A549 treated with AZD9567 at 1 μM for 4 hours (cell line): ENCODE measurements around the gene S100A13. TPM values are rescaled to one million over a fixed set of nuclear protein-coding genes. Genes with fewer than 3 reads are reported as not detected.

Source experiments
- total RNA-seq: library from RNA; stranded (reverse); fragments of 200-300 nt; extraction: Qiagen RNA extraction; gene quantifications from 5 replicates; pipeline ENCODE4 v1.2.3, GENCODE V29; 2022; ENCODE audit not compliant: insufficient read depth

S100A13 gene
- 131 to 188 TPM (median 175 TPM) in 5 replicates for total RNA-seq

GRCh38 chr1:153626904-153627714, at the start of gene S100A13:
Gene S100A13, minus strand, starts transcription at chr1:153627505. Its CDS starts 1,033 bp downstream, at chr1:153626472.

GRCh38 chr1:153670859-153671627, 43.7 kb upstream of the S100A13 start, which contains the start of gene ILF2:
Gene ILF2, minus strand, starts transcription at chr1:153670993. Its CDS starts 71 bp downstream, at chr1:153670922.

GRCh38 chr1:153658400-153659174, 31.3 kb upstream of the S100A13 start, which contains the start of gene SNAPIN:
Gene SNAPIN, plus strand, starts transcription at chr1:153658703. Its CDS starts 41 bp downstream, at chr1:153658744.

GRCh38 chr1:153633754-153634665, 6.7 kb upstream of the S100A13 start, which contains the start of gene CHTOP:
Gene CHTOP, plus strand, starts transcription at chr1:153634066. Its CDS starts 2,523 bp downstream, at chr1:153636589.

GRCh38 chr1:153627715-153628626, 666 bp upstream of the S100A13 start, which contains the start of gene S100A1:
Gene S100A1, plus strand, starts transcription at chr1:153628434. Its CDS starts 2,088 bp downstream, at chr1:153630522.

GRCh38 chr1:153616144-153616916, 11.0 kb downstream of the S100A13 start, which contains the start of gene S100A14:
Gene S100A14, minus strand, starts transcription at chr1:153616325. Its CDS starts 467 bp downstream, at chr1:153615858.

GRCh38 chr1:153612755-153613331, 14.5 kb downstream of the S100A13 start, which contains the start of gene S100A16:
Gene S100A16, minus strand, starts transcription at chr1:153613137. Its CDS starts 4,986 bp downstream, at chr1:153608151.

Other genes with a start within 250 kb of the S100A13 start
- gene S100A8, start 236.4 kb downstream of the S100A13 start, total RNA-seq: not detected in 5 replicates
- gene S100A7A, start 211.0 kb downstream of the S100A13 start, total RNA-seq: not detected in 5 replicates
- not detected in 5 replicates for gene S100A7, start 166.9 kb downstream of the S100A13 start, total RNA-seq
- 3,026 to 3,713 TPM (median 3,617 TPM) in 5 replicates for gene S100A6, start 91.5 kb downstream of the S100A13 start, total RNA-seq
- gene S100A5, start 86.6 kb downstream of the S100A13 start, total RNA-seq: 0.74 to 1.7 TPM (median 0.84 TPM) in 4 of 5 replicates, not detected in the other
- 1,162 to 1,829 TPM (median 1,676 TPM) in 5 replicates for gene S100A4, start 81.7 kb downstream of the S100A13 start, total RNA-seq
- 81.6 to 99.0 TPM (median 94.1 TPM) in 5 replicates for gene S100A3, start 78.2 kb downstream of the S100A13 start, total RNA-seq
- gene S100A2, start 61.7 kb downstream of the S100A13 start, total RNA-seq: 10.6 to 29.6 TPM (median 22.2 TPM) in 5 replicates
- 405 to 503 TPM (median 489 TPM) in 5 replicates for gene S100A16, start 14.4 kb downstream of the S100A13 start, total RNA-seq
- 0.18 to 0.52 TPM (median 0.31 TPM) in 4 of 5 replicates, not detected in the other for gene S100A14, start 11.2 kb downstream of the S100A13 start, total RNA-seq
- gene S100A1, start 929 bp upstream of the S100A13 start, total RNA-seq: 0.39 to 0.88 TPM (median 0.53 TPM) in 4 of 5 replicates, not detected in the other
- gene CHTOP, start 6.6 kb upstream of the S100A13 start, total RNA-seq: 77.8 to 88.2 TPM (median 79.7 TPM) in 5 replicates
- gene SNAPIN, start 31.2 kb upstream of the S100A13 start, total RNA-seq: 55.6 to 63.8 TPM (median 58.8 TPM) in 5 replicates
- 268 to 304 TPM (median 275 TPM) in 5 replicates for gene ILF2, start 43.5 kb upstream of the S100A13 start, total RNA-seq
- 1.2 to 1.4 TPM (median 1.3 TPM) in 4 of 5 replicates, not detected in the other for gene NPR1, start 51.2 kb upstream of the S100A13 start, total RNA-seq
- 14.8 to 16.4 TPM (median 15.0 TPM) in 5 replicates for gene INTS3, start 100.5 kb upstream of the S100A13 start, total RNA-seq
- gene SLC27A3, start 147.9 kb upstream of the S100A13 start, total RNA-seq: 0.90 to 1.1 TPM (median 0.93 TPM) in 4 of 5 replicates, not detected in the other